ENCODE results near the gene WDR82. TPM values are rescaled to one million over a fixed set of nuclear protein-coding genes. Genes with fewer than 3 reads are reported as not detected.

The WDR82 gene
- total RNA-seq, 1 donor from 2014 or later: 106 TPM

Other genes with a start within 250 kb of the WDR82 start
- gene DUSP7, start 222.1 kb downstream of the WDR82 start, total RNA-seq: 33.5 and 34.0 TPM in 2 replicates
- gene POC1A, start 124.2 kb downstream of the WDR82 start, total RNA-seq: 23.2 and 24.1 TPM in 2 replicates
- 115 and 118 TPM in 2 replicates for gene ALAS1, start 80.5 kb downstream of the WDR82 start, total RNA-seq
- gene TLR9, start 53.0 kb downstream of the WDR82 start, total RNA-seq: 0.17 and 0.42 TPM in 2 replicates
- gene TWF2, start 39.5 kb downstream of the WDR82 start, total RNA-seq: 80.3 and 87.0 TPM in 2 replicates
- gene PPM1M, start 32.9 kb downstream of the WDR82 start, total RNA-seq: 48.3 and 49.2 TPM in 2 replicates
- gene GLYCTK, start 9.2 kb upstream of the WDR82 start, total RNA-seq: 16.3 and 17.4 TPM in 2 replicates
- gene DNAH1, start 37.7 kb upstream of the WDR82 start, total RNA-seq: 9.9 and 10.6 TPM in 2 replicates
- 101 and 102 TPM in 2 replicates for gene BAP1, start 131.4 kb upstream of the WDR82 start, total RNA-seq
- gene PHF7, start 132.0 kb upstream of the WDR82 start, total RNA-seq: 10.6 and 10.8 TPM in 2 replicates
- gene SEMA3G, start 166.5 kb upstream of the WDR82 start, total RNA-seq: 0.05 and 0.21 TPM in 2 replicates
- 1.2 and 1.5 TPM in 2 replicates for gene TNNC1, start 175.4 kb upstream of the WDR82 start, total RNA-seq
- 72.6 and 75.5 TPM in 2 replicates for gene NISCH, start 177.0 kb upstream of the WDR82 start, total RNA-seq
- gene STAB1, start 216.7 kb upstream of the WDR82 start, total RNA-seq: 0.07 TPM in 1 of 2 replicates, not detected in the other